Stimulated activated CD4-positive, alpha-beta T cell treated with anti-CD3 and anti-CD28 coated beads, Interleukin-1b, Interleukin-23, amount 100 ng/mL, for 4 hours (primary cell): Measurements from ENCODE around the gene ZNF165.
"Not testable (repeated sequence)": the region's sequence is repeated elsewhere in the genome, so short reads cannot be mapped to it uniquely, and the experiment has no call there.

ENCODE experiments used
- DNase-seq, 2 donors: peaks; one replicate each; pipeline ENCODE4 v3.0.0-alpha.2; 2020; ENCODE audit warnings: low read depth in 2 of 2

The ZNF165 gene

DNA sequence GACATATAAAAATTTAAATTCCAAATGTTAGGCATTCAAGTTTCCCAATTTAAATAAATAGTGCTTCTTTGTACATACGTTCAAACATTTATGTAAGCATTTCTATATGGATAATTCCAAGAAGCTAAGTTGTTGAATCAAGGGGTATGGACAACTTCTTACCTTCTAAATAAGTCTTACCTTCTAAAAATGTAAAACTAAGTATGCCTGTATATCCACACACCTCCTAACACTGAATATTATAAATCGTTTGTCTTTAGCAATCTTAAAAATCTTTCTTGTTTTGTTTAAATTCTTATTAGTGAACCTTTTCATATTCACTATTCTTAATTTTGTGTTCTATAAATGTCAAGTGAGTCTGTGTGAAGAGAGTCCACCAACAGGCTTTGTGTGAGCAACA, 41.5 kb downstream of the ZNF165 start:
- no peak for DNase-seq

DNA sequence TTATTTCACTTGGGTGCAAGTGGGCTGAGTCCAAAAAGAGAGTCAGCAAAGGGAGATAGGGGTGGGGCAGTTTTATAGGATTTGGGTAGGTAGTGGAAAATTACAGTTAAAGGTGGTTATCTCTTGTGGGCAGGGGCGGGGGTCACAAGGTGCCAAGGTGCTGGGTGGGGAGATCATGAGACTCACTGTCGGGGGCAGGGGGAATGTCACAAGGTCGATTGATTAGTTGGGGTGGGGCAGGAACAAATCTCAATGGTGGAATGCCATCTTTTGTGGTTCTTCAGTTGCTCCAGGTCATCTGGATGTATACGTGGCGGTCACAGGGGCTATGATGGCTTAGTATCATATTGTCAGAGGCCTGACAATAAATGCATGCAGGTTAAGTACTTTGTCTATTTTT, 41.9 kb downstream of the ZNF165 start:
- DNase-seq, result not testable (repeated sequence)

DNA sequence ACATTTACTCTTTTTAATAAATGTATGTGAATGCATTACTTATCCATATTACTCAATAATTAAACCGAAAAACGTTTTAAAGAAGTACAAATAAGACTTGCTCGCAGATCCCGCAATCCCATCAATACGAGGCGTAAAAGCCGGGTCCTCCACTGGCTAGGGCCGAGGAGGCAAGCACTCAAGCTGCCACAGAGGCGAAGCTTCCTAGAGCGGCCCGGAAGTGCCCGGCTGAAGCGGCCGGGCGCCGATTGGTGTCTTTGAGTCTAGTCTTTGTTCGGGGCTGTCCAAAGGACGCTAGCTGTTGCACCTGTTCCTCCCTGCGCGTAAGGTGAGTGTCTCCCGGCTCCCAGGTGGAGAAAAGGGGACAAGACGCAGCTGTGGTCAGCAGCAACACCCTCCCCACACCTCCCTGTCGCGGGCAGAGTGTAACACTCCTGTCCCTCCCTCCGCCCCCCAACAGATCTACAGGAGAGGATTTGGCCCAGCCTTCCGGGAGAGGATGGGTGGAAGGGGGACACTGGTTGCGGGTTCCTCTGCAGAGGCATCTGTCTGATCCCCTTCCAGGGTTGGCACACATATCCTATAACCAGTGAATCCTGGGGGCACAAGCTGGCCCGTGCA, 44.1 kb downstream of the ZNF165 start, which contains the start of gene ZSCAN16:
TSS of gene ZSCAN16 (plus strand) at position 260 of the 621 bp plus-strand sequence. CDS start 835 bp downstream, outside the sequence.
- peak; percentile 48 to 65 for DNase-seq

DNA sequence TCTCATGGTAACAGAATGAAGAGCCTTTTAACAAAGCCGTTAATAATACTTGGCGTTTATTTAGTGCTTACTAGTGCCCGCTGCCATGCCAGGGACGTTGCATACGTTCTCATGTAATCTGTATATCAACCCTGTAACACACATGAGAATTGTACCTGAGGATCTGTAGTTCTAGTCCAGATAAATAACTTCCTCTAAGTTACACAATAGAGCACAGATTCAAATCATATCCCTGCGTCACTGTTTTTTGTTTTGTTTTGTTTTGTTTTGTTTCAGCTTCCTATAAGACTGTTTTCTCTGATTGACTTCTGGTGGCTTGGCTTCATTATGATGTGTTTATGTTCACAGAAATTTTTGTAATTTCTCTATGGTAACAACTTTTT, 44.6 kb downstream of the ZNF165 start:
- no peak for DNase-seq

DNA sequence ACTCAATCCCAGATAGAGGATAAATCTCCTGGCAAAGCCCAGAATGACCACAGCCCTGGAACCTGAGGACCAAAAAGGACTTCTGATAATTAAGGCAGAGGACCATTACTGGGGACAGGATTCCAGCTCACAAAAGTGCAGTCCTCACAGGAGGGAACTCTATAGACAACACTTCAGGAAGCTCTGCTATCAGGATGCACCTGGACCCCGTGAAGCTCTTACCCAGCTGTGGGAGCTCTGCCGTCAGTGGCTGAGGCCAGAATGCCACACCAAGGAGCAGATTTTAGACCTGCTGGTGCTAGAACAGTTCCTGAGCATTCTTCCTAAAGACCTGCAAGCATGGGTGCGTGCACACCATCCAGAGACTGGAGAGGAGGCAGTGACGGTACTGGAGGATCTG, 45.0 kb downstream of the ZNF165 start:
- DNase-seq, result no peak

DNA sequence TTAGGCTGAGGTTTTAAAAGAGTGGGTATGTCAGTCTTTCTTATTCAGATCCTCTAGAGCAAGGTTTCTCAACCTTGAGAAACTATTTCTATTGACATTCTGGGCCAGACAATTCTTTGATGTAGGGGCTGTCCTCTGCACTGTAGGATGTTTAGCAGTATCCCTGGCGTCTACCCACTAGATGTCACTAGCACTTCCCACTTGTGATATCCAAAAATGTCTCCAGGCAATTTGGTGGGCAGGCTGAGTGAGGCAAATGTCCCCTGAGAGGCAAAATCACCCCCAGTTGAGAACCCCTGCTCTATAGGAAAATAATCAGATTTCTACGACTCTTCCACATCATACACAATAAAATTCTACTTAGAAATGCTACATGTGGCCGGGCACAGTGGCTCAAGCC, 53.6 kb downstream of the ZNF165 start:
- no peak for DNase-seq

DNA sequence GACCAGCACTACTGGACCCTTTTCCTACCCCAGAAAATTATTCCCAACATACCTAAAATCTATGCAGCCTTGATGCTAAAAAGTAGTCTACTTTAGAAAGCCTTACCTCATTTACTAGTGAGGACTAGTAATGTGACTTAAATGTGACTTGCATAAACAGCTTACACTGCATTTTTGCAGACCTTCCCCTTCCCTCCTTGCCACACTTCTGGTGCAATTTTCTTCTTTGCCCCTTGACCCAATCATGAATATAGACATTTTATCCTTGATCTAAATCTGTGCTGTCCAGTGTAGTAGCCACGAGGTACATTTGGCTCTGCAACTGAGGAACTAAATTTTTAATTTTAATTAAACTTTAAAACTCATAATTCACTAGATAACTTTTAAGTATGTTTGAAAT, 54.3 kb downstream of the ZNF165 start:
- DNase-seq, result no peak

DNA sequence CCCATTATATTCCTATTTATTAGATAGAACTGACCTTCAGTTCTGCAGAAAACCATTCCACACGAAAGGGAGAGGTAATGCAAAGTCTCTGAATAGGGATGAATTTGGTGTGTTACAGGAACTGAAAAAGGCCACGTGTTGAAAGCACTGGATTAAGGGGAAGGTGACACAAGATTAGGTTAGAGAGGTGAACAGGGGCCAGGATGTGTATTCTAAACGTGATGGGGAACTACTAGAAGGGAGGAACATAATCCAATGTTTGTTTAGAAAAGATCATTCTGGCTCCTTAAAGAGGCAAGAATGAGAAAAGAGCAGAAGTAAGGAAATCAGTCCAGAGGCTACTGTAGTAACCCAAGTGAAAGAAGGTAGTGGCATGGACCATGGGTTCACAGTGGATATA, 55.0 kb downstream of the ZNF165 start:
- no peak for DNase-seq

DNA sequence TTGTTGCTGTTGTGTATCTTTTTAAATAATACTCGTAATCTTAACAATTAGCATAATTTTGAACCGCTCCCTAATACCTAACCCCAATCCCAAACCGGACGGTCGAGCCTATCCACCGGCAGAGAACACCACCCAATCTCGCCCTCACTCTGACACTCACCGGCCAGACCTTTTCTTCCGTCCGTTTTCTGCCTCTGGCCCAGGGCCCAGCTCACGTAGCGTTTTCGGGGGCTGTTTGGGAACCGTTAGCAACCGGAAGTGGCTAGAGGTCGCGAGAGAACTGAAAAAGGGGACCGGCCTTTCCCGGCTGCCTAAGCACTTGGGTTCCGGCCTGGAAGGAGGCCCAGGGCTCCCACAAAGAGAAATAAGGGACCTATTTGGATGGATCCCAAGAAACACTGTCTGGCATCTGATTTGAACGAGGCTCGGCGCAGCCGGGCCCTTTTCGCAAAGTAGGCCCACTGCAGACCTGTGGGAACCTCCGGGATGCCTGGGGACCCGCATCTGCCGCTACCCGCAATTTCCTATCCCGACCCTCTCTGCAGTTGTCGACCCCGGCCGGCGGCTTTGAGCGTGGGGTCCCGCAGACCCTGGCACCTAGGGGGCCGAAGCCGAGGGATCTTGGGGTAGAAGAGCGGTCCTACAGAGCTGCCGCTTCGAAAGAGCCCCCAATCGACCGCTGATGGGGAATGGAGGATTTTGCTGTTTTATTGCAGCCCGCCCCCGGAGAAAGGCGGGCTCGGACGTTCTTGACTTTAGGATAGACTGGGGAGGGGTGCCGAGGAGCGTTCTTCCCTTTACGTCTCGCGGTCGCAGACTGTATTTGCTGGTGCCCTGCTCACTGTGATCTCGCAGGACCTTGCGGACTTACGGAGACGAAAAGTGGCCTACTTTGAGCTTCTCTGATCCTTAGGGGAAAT, 56.5 kb downstream of the ZNF165 start:
- DNase-seq, result peak; percentile 56 to 61

DNA sequence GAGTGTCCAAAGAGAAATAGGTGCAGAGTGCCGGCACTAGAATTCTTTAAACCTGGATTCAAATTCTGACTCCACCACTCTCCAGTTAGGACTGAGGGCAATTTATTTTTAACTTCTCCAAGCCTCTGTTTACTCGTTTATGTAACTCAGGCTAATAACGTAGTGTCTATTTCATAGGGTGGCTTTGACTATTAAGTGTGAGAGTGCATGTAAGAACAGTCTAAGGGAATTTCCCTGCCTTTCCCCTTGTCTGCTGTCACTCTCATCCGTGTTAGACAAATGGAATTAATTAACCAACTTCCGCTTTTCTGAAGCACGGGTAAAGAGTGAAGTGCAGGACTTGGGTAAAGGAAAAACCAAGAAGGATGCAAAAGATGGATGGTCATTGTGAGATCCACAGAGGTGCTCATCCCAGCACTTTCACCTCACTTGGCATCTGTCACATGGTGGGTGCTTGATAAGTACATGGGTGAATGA, 57.2 kb downstream of the ZNF165 start:
- DNase-seq, result peak in 1 of 2 donors; percentile 27
